Peyer's patch (tissue), 4 donors: ENCODE measurements around the gene TES. TPM values are rescaled to one million over a fixed set of nuclear protein-coding genes. Genes with fewer than 3 reads are reported as not detected.

Source experiments
- DNase-seq, 3 donors: peaks; one replicate each; pipeline ENCODE4 v3.0.0-alpha.2; 2017 to 2019
- H3K27ac ChIP-seq, 4 donors: fragments of 200-600 bp; sonication (generic); one replicate each; pipeline ENCODE4 v1.5.1; 2016 to 2019
- H3K27me3 ChIP-seq, 2 donors: fragments of 200-600 bp; sonication (generic); one replicate each; pipeline ENCODE4 v1.5.1; 2019
- H3K36me3 ChIP-seq, 3 donors: fragments of 200-600 bp; sonication (generic); one replicate each; pipeline ENCODE4 v1.5.1; 2016 to 2019
- H3K4me1 ChIP-seq, 4 donors: fragments of 200-600 bp; sonication (generic); one replicate each; pipeline ENCODE4 v1.5.1; 2016 to 2019
- H3K4me3 ChIP-seq, 4 donors: fragments of 200-600 bp; sonication (generic); 1 replicate in 3 of 4; 2 replicates in 1 of 4; pipeline ENCODE4 v1.5.1; 2016 to 2019; ENCODE audit warnings: mild to moderate bottlenecking in 1 of 4
- H3K9me3 ChIP-seq, 4 donors: fragments of 200-600 bp; sonication (generic); one replicate each; pipeline ENCODE4 v1.5.1; 2016 to 2019; ENCODE audit warnings: mild to moderate bottlenecking in 1 of 4
- POLR2A ChIP-seq, 2 donors: fragments of 450-650 bp; IDR thresholded peaks; one replicate each; pipeline ENCODE4 v1.5.1; 2017; ENCODE audit warnings: antibody characterized with exemption in 2 of 2, mild to moderate bottlenecking in 2 of 2, moderate library complexity in 2 of 2
- total RNA-seq, 4 donors: library from RNA; depleted of rRNA; stranded (reverse); fragments of >200 nt; gene quantifications; one replicate each; pipeline ENCODE4 v1.1.0, GENCODE V29; 2016
- TF ChIP-seq, protein P1 (sequence below), 6 experiments: fragments of 450-650 bp in 4 of 6; fragments of 200-600 bp in 2 of 6; sonication (generic) in 1 of 6; IDR thresholded peaks; one replicate each; pipeline ENCODE4 v1.5.1; 2017 to 2019; ENCODE audit warnings: antibody characterized with exemption in 6 of 6, mild to moderate bottlenecking in 3 of 6, moderate library complexity in 1 of 6

Gene TES
- total RNA-seq, 4 donors from 2014 or later = 62.7 to 97.4 (median 69.6) TPM

DNA sequence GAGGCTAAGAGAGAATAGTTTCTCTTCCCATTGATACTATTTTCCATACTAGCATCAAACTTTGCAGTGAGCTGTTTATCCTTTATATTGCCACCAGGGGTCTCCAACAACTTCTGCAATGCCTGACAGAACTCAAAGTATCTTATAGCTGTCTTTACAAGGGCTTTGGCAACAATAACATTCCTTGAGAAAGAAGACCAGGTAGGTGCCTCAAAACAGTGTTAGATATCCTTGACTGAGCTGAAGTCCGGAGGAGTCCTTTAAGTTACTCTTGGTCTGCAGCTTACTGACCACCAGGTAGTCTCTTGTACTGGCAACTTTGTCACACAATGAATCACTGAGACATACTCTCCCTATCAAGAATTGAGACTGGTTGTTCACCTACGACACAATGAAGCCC is 30.0 kb upstream of the TES start:
- DNase-seq = no peak
- Histone ChIP-seq H3K27me3 (no peaks in the 10 kb centered on the region), H3K27ac (no peak overlapping the region), H3K4me3 (no peak overlapping the region), H3K4me1 (no peaks in the 10 kb centered on the region), H3K9me3 (no peaks in the 10 kb centered on the region), H3K36me3 (no peaks in the 10 kb centered on the region)
- TF ChIP-seq, protein P1, sequence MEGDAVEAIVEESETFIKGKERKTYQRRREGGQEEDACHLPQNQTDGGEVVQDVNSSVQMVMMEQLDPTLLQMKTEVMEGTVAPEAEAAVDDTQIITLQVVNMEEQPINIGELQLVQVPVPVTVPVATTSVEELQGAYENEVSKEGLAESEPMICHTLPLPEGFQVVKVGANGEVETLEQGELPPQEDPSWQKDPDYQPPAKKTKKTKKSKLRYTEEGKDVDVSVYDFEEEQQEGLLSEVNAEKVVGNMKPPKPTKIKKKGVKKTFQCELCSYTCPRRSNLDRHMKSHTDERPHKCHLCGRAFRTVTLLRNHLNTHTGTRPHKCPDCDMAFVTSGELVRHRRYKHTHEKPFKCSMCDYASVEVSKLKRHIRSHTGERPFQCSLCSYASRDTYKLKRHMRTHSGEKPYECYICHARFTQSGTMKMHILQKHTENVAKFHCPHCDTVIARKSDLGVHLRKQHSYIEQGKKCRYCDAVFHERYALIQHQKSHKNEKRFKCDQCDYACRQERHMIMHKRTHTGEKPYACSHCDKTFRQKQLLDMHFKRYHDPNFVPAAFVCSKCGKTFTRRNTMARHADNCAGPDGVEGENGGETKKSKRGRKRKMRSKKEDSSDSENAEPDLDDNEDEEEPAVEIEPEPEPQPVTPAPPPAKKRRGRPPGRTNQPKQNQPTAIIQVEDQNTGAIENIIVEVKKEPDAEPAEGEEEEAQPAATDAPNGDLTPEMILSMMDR (IDR thresholded peaks at IDR 0.05) = peak; percentile 37 to 92 (median 84)
- TF ChIP-seq POLR2A (IDR thresholded peaks at IDR 0.05) = no peak

DNA sequence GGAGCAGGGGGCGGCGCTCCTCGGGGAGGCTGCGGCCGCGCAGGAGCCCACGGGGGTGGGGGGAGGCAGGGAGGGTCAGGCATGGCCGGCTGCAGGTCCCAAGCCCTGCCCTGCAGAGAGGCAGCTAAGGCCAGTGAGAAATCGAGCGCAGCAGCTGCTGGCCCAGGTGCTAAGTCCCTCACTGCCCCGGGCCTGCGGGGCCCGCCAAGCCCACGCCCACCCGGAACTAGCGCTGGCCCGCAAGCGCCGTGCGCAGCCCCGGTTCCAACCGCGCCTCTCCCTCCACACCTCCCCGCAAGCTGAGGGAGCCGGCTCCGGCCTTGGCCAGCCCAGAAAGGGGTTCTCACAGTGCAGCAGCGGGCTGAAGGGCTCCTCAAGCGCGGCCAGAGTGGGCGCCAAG is 28.3 kb upstream of the TES start:
- no peak for TF ChIP-seq POLR2A (IDR thresholded peaks at IDR 0.05)
- TF ChIP-seq, protein P1 (IDR thresholded peaks at IDR 0.05) = no peak
- no peaks in the 10 kb centered on the region for H3K4me1 ChIP-seq
- H3K4me3 ChIP-seq = no peak overlapping the region

DNA sequence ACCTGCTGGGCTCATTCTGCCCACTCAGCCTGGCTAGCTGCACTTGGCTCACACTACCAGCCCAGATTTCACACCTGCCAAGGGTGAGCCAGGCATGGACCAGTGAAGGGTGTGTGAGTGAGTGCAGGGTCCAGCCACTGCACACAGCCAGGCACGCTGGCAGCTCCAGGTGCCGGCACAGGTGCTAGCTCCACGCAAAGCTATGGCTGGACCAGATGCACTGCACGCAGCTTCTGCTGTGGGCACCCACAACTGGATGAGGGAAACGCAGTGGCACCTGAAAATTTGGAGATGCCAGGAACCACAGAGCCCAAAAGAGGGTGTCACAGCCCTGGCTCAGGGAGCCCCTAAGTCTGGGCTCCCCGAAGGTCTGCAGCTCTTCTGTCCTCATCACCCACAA is 24.9 kb upstream of the TES start:
- Histone ChIP-seq H3K27ac (no peak overlapping the region), H3K4me1 (no peaks in the 10 kb centered on the region), H3K4me3 (no peak overlapping the region), H3K36me3 (no peaks in the 10 kb centered on the region), H3K9me3 (no peaks in the 10 kb centered on the region), H3K27me3 (no peaks in the 10 kb centered on the region)
- no peak for DNase-seq
- no peak for TF ChIP-seq POLR2A (IDR thresholded peaks at IDR 0.05)
- TF ChIP-seq, protein P1 (IDR thresholded peaks at IDR 0.05) = no peak

More for the DNA sequence above, 28.3 kb upstream of the TES start:
- H3K9me3 ChIP-seq = no peaks in the 10 kb centered on the region
- no peak for DNase-seq
- no peaks in the 10 kb centered on the region for H3K27me3 ChIP-seq
- H3K27ac ChIP-seq = no peak overlapping the region
- H3K36me3 ChIP-seq = no peaks in the 10 kb centered on the region

DNA sequence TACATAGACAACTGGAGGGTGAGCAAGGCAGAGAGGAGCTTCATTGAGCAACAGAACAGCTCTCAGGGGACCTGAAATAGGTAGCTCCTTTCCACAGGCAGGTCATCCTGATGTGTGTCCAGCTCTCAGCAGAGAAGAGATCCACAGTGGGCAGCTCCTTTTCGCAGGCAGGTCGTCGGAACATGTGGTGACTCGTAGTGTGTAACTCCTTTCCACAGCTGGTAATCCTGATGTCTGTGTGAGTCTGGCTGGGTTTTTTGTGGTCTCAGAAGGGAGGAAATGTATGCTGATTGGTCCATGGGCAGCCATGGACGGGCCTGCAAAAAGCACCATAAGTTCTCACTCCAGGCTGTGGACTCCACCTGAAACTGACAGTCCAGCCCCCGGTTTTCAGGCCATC is 24.4 kb upstream of the TES start:
- Histone ChIP-seq H3K27me3 (no peaks in the 10 kb centered on the region), H3K27ac (no peak overlapping the region), H3K4me3 (no peak overlapping the region), H3K9me3 (no peaks in the 10 kb centered on the region), H3K4me1 (no peaks in the 10 kb centered on the region), H3K36me3 (no peaks in the 10 kb centered on the region)
- TF ChIP-seq, protein P1 (IDR thresholded peaks at IDR 0.05) = no peak
- no peak for TF ChIP-seq POLR2A (IDR thresholded peaks at IDR 0.05)
- no peak for DNase-seq

DNA sequence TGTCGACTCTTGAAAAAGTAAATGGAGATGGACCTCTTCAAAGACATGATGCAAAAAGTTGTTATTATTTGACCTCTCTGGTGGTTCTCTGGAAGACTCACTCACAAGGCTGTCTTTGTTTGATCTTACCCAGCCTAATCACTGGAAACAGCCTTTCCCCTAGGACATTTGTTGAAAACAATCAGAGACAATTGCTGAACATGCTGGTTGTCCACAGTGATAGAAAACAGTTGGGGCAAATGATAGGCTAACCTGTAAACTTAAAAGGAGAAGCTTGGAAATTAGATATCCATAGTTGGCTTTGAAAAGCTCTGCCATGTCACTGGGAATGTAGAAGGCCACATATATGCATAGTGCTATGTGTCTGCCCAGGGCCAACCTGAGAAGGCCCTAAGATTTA is 22.9 kb upstream of the TES start:
- no peaks in the 10 kb centered on the region for H3K4me1 ChIP-seq
- no peaks in the 10 kb centered on the region for H3K9me3 ChIP-seq
- no peaks in the 10 kb centered on the region for H3K27me3 ChIP-seq
- no peak overlapping the region for H3K27ac ChIP-seq
- TF ChIP-seq, protein P1 (IDR thresholded peaks at IDR 0.05) = no peak
- no peak for TF ChIP-seq POLR2A (IDR thresholded peaks at IDR 0.05)
- H3K36me3 ChIP-seq = no peaks in the 10 kb centered on the region
- no peak overlapping the region for H3K4me3 ChIP-seq
- DNase-seq = no peak
